Adrenal gland (tissue), 5 donors: ENCODE measurements around the gene BARHL1.
"Not testable (repeated sequence)": the region's sequence is repeated elsewhere in the genome, so short reads cannot be mapped to it uniquely, and the experiment has no call there.

ENCODE experiments used
- POLR2A ChIP-seq, 2 donors: fragments of 450-650 bp; IDR thresholded peaks; one replicate each; pipeline ENCODE4 v1.6.1; 2017; ENCODE audit warnings: antibody characterized with exemption in 2 of 2, mild to moderate bottlenecking in 2 of 2, moderate library complexity in 1 of 2
- TF ChIP-seq, protein P1 (sequence below), 6 experiments: fragments of 450-650 bp in 4 of 6; fragments of 200-600 bp in 2 of 6; sonication (generic) in 1 of 6; IDR thresholded peaks; 1 replicate in 5 of 6; 2 replicates in 1 of 6; pipeline versions ENCODE4 v1.5.1 to v1.8.0; 2016 to 2021; ENCODE audit warnings: antibody characterized with exemption in 6 of 6, mild to moderate bottlenecking in 2 of 6, moderate library complexity in 1 of 6
- donor health status: DM: no; HTN: no; CAD: no.

DNA sequence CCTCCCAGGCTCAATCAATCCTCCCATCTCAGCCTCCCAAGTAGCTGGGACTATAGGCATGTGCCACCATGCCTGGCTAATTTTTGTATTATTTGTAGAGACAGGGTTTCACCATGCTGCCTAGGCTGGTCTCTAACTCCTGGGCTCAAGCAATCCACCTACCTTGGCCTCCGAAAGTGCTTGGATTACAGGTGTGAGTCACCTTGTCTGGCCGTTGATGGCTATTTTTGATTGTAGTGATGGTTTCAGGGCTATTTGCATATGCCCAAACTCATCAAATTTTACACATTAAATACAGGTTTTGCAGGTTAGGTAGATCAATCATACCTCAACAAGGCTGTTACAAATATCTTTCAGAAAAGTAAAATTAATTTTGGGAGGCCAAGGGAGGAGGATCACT is 13.6 kb upstream of the BARHL1 start:
- TF ChIP-seq, protein P1, sequence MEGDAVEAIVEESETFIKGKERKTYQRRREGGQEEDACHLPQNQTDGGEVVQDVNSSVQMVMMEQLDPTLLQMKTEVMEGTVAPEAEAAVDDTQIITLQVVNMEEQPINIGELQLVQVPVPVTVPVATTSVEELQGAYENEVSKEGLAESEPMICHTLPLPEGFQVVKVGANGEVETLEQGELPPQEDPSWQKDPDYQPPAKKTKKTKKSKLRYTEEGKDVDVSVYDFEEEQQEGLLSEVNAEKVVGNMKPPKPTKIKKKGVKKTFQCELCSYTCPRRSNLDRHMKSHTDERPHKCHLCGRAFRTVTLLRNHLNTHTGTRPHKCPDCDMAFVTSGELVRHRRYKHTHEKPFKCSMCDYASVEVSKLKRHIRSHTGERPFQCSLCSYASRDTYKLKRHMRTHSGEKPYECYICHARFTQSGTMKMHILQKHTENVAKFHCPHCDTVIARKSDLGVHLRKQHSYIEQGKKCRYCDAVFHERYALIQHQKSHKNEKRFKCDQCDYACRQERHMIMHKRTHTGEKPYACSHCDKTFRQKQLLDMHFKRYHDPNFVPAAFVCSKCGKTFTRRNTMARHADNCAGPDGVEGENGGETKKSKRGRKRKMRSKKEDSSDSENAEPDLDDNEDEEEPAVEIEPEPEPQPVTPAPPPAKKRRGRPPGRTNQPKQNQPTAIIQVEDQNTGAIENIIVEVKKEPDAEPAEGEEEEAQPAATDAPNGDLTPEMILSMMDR (IDR thresholded peaks at IDR 0.05), result not testable (repeated sequence)
- TF ChIP-seq POLR2A (IDR thresholded peaks at IDR 0.05), result not testable (repeated sequence)
